ENCODE data around the gene ADGRF4.

- TF ChIP-seq CBX2 (IDR thresholded peaks at IDR 0.05; ENCODE audit: insufficient read depth, low read length, poor library complexity, severe bottlenecking) = no peak
- TF ChIP-seq BRD4 (IDR thresholded peaks at IDR 0.05) = no peak
Observed at GRCh38 chr6:47740714-47741113, 42.3 kb downstream of the ADGRF4 start.

Data from K562 (cell line).